Liver (tissue), 9 donors: ENCODE results near the gene TRIM5. TPM values are rescaled to one million over a fixed set of nuclear protein-coding genes. Genes with fewer than 3 reads are reported as not detected.

ENCODE experiments used
- DNase-seq: peaks from one replicate; pipeline ENCODE4 v3.0.0-alpha.2; 2017; ENCODE audit warnings: low spot score
- H3K27ac ChIP-seq, 2 donors: one replicate each; pipeline ENCODE4 v1.7.0; 2013; ENCODE audit warnings: inconsistent platforms in 2 of 2, low read length in 2 of 2, control low read depth in 1 of 2, low read depth in 1 of 2, mild to moderate bottlenecking in 1 of 2
- H3K27me3 ChIP-seq, 4 donors: one replicate each; pipeline versions ENCODE4 v1.6.1 to v1.7.0; 2013; ENCODE audit warnings: low read length in 3 of 4, inconsistent platforms in 1 of 4, mild to moderate bottlenecking in 1 of 4, moderate library complexity in 1 of 4; ENCODE audit not compliant: control insufficient read depth in 4 of 4, insufficient read depth in 4 of 4
- H3K36me3 ChIP-seq, 4 donors: one replicate each; pipeline versions ENCODE4 v1.6.1 to v1.7.0; 2013; ENCODE audit warnings: low read length in 3 of 4, mild to moderate bottlenecking in 3 of 4, low read depth in 1 of 4, moderate library complexity in 1 of 4; ENCODE audit not compliant: control insufficient read depth in 4 of 4, insufficient read depth in 3 of 4
- H3K4me1 ChIP-seq, 4 donors: one replicate each; pipeline versions ENCODE4 v1.6.1 to v1.7.0; 2013; ENCODE audit warnings: low read length in 3 of 4, mild to moderate bottlenecking in 3 of 4, moderate library complexity in 1 of 4; ENCODE audit not compliant: control insufficient read depth in 4 of 4, insufficient read depth in 4 of 4
- H3K4me3 ChIP-seq, 3 donors: one replicate each; pipeline versions ENCODE4 v1.6.1 to v1.7.0; 2013; ENCODE audit warnings: low read length in 3 of 3, control low read depth in 1 of 3, low read depth in 1 of 3, mild to moderate bottlenecking in 1 of 3
- H3K9ac ChIP-seq, 2 donors: one replicate each; pipeline ENCODE4 v1.7.0; 2013; ENCODE audit warnings: low read length in 2 of 2, mild to moderate bottlenecking in 2 of 2, moderate library complexity in 2 of 2, control low read depth in 1 of 2, low read depth in 1 of 2
- H3K9me3 ChIP-seq, 4 donors: one replicate each; pipeline versions ENCODE4 v1.6.1 to v1.7.0; 2013; ENCODE audit warnings: low read length in 3 of 4; ENCODE audit not compliant: control insufficient read depth in 4 of 4
- EGR1 ChIP-seq, 2 donors: IDR thresholded peaks; 2 replicates each; pipeline ENCODE4 v1.6.1; 2016 to 2018; ENCODE audit warnings: antibody characterized with exemption in 2 of 2, low read depth in 2 of 2
- FOXA1 ChIP-seq: IDR thresholded peaks from 2 replicates; pipeline ENCODE4 v1.6.1; 2016; ENCODE audit warnings: antibody characterized with exemption
- FOXA2 ChIP-seq: IDR thresholded peaks from 2 replicates; pipeline ENCODE4 v1.6.1; 2016; ENCODE audit warnings: antibody characterized with exemption
- GABPA ChIP-seq, 2 donors: IDR thresholded peaks in 1 of 2; conservative IDR thresholded peaks in 1 of 2; 2 replicates each; pipeline ENCODE4 v1.6.1; 2016; ENCODE audit warnings: antibody characterized with exemption in 2 of 2, mild to moderate bottlenecking in 1 of 2, moderate library complexity in 1 of 2
- HNF4A ChIP-seq, 2 donors: conservative IDR thresholded peaks; 2 replicates each; pipeline ENCODE4 v1.6.1; 2016; ENCODE audit warnings: antibody characterized with exemption in 2 of 2, mild to moderate bottlenecking in 2 of 2
- HNF4G ChIP-seq: IDR thresholded peaks from 2 replicates; pipeline ENCODE4 v1.6.1; 2016; ENCODE audit warnings: antibody characterized with exemption
- JUND ChIP-seq, 2 donors: IDR thresholded peaks; 2 replicates each; pipeline ENCODE4 v1.6.1; 2016; ENCODE audit warnings: antibody characterized with exemption in 2 of 2
- NR2F2 ChIP-seq: IDR thresholded peaks from 2 replicates; pipeline ENCODE4 v1.6.1; 2016; ENCODE audit warnings: antibody characterized with exemption
- RAD21 ChIP-seq, 2 donors: IDR thresholded peaks; 2 replicates each; pipeline ENCODE4 v1.6.1; 2016; ENCODE audit warnings: antibody characterized with exemption in 2 of 2, mild to moderate bottlenecking in 2 of 2
- RXRA ChIP-seq, 2 donors: IDR thresholded peaks; 2 replicates each; pipeline ENCODE4 v1.6.1; 2017 to 2018; ENCODE audit warnings: antibody characterized with exemption in 2 of 2, mild to moderate bottlenecking in 1 of 2
- YY1 ChIP-seq: IDR thresholded peaks from 2 replicates; pipeline ENCODE4 v1.6.1; 2016; ENCODE audit warnings: antibody characterized with exemption, mild to moderate bottlenecking
- WGBS: extraction: QIAGEN DNeasy Blood & Tissue Kit; methylation state at CpG from one replicate; pipeline ENCODE4 v1.1.7; 2013; 5-methylcytosine and 5-hydroxymethylcytosine counted together
- polyA plus RNA-seq, 2 donors: library from polyadenylated mRNA; stranded (reverse) in 1 of 2; unstranded in 1 of 2; fragments of 200-250 nt in 1 of 2; fragments of >200 nt in 1 of 2; fragmentation: Nextera tagmentation in 1 of 2; extraction: Ambion mirVana in 1 of 2; gene quantifications; one replicate each; pipeline versions ENCODE4 v1.2.1 to v1.2.3, GENCODE V29; 2013 to 2015
- total RNA-seq, 2 donors: library from RNA; depleted of rRNA; stranded (reverse); fragments of >200 nt; gene quantifications; one replicate each; pipeline ENCODE4 v1.2.3, GENCODE V29; 2014
- TF ChIP-seq, protein P1 (sequence below): IDR thresholded peaks from 2 replicates; pipeline ENCODE4 v1.6.1; 2016; ENCODE audit warnings: antibody characterized with exemption
- TF ChIP-seq, protein P2 (sequence below): IDR thresholded peaks from 2 replicates; pipeline ENCODE4 v1.6.1; 2016; ENCODE audit warnings: antibody characterized with exemption
- TF ChIP-seq, protein P3 (sequence below): IDR thresholded peaks from 2 replicates; pipeline ENCODE4 v1.6.1; 2016; ENCODE audit warnings: antibody characterized with exemption
- donor health status: healthy.
- donor health status: healthy.
- donor health status: healthy.
- donor health status: healthy.
- donor health status: healthy.

TRIM5 gene
- total and polyA plus RNA-seq, 4 donors, result 7.8 to 20.2 (median 13.1) TPM

DNA sequence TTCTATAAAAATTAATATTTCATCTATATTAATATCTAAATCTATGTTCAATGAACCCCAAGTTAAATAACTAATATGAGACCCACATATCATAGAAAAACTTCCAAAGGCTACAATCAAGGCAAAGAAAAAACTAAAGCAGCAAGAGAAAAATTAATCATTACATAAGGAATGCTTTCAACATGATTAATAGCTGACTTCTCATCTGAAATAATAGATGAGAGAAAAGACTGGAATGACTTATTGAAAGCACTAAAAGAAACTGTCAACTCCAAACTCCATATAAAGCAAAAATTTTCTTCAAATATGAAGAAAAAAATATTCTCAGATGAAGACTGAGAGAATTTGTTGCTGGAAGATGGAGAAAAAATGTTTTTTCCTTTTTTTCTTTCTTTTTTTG, 13.0 kb downstream of the TRIM5 start:
- Histone ChIP-seq H3K4me1 (no peaks in the 10 kb centered on the region), H3K9me3 (no peaks in the 10 kb centered on the region), H3K4me3 (no peak overlapping the region), H3K27me3 (no peaks in the 10 kb centered on the region), H3K9ac (no peak overlapping the region), H3K36me3 (peaks cover 2 to 31% (median 18%) of the 10 kb centered on the region in 4 donors), H3K27ac (no peak overlapping the region)
- TF ChIP-seq RAD21 (IDR thresholded peaks at IDR 0.05) (no peak), HNF4A (conservative IDR thresholded peaks at IDR 0.05) (no peak), HNF4G (no peak), FOXA1 (no peak), RXRA (IDR thresholded peaks at IDR 0.05) (no peak), JUND (IDR thresholded peaks at IDR 0.05) (no peak), YY1 (no peak)
- TF ChIP-seq, protein P1, sequence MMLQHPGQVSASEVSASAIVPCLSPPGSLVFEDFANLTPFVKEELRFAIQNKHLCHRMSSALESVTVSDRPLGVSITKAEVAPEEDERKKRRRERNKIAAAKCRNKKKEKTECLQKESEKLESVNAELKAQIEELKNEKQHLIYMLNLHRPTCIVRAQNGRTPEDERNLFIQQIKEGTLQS, result no peak
- no peak for DNase-seq

DNA sequence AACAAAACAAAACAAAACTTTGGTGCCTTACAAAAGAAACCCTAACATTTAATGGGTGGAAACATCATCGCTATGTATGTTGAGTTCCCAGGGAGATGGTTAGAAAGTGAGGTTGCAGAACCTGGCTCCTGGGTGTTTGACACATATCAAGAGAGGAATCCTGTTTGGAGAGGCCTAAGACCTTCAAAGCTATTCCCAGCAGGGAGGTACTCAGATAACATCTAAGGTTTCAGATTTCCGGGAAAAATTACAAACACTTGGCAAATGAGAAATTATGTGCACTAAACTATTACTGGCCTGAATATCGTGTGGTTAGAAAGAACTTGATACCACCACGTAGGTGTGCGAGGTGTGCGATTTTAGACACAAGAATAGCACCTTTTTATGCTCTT, 18.5 kb downstream of the TRIM5 start:
- no peak overlapping the region for H3K27ac ChIP-seq

DNA sequence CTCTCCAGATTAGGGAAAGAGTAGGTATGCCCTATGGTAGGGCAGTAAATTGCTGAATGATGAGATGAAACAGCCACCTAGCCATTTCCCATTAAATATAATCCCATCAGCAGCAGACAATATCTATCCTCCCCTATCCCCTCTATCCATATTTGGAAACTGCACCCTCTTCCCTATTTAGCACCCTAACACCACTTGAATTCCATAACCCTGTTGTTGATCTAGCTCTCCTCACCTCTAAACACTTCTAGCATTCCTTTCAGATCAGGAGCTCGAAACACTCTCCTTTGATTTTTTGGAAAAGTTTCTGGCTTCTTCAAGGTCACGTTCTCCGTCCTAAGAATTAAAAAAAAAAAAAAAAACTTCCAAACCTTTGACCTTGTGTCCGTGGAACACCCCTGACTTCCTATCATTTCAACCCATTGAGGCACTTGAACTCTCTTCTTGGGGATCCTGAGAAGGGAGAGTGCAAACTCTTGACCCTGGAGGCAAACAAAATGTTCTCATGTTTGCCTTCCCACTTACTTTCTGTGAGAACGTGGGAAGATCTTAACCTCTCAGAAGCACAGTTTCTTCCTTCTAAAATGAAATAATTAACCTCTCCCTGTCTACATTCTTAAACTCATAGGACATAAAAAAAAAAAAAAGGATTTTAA, 19.0 kb downstream of the TRIM5 start:
- no peaks in the 10 kb centered on the region for H3K27me3 ChIP-seq
- no peak for DNase-seq
- TF ChIP-seq NR2F2 (peak; percentile 84), FOXA2 (no peak), JUND (IDR thresholded peaks at IDR 0.05) (no peak), RAD21 (IDR thresholded peaks at IDR 0.05) (no peak), EGR1 (IDR thresholded peaks at IDR 0.05; ENCODE audit: low read depth in 2 of 2) (no peak)
- H3K4me3 ChIP-seq, result no peak overlapping the region
- no peak overlapping the region for H3K9ac ChIP-seq
- H3K27ac ChIP-seq, result no peak overlapping the region
- no peaks in the 10 kb centered on the region for H3K4me1 ChIP-seq
- no peaks in the 10 kb centered on the region for H3K9me3 ChIP-seq
- WGBS, result 86% methylated on average over 5 of the region's 5 CpGs
- H3K36me3 ChIP-seq, result peaks cover 3 to 55% (median 30%) of the 10 kb centered on the region in 4 donors

More for the DNA sequence above, 18.5 kb downstream of the TRIM5 start:
- no peak for TF ChIP-seq JUND (IDR thresholded peaks at IDR 0.05)
- no peak for TF ChIP-seq NR2F2
- no peak for TF ChIP-seq HNF4G
- no peak for TF ChIP-seq FOXA2
- no peak for TF ChIP-seq HNF4A (conservative IDR thresholded peaks at IDR 0.05)
- TF ChIP-seq GABPA (IDR thresholded peaks at IDR 0.05 in 1 of 2, conservative IDR thresholded peaks at IDR 0.05 in 1 of 2), result no peak
- TF ChIP-seq, protein P1, result no peak
- no peak for TF ChIP-seq EGR1 (IDR thresholded peaks at IDR 0.05; ENCODE audit: low read depth in 2 of 2)
- TF ChIP-seq, protein P2, sequence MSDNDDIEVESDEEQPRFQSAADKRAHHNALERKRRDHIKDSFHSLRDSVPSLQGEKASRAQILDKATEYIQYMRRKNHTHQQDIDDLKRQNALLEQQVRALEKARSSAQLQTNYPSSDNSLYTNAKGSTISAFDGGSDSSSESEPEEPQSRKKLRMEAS, result no peak
- TF ChIP-seq RXRA (IDR thresholded peaks at IDR 0.05), result no peak
- TF ChIP-seq RAD21 (IDR thresholded peaks at IDR 0.05), result no peak
- no peak for TF ChIP-seq YY1
- TF ChIP-seq, protein P3, sequence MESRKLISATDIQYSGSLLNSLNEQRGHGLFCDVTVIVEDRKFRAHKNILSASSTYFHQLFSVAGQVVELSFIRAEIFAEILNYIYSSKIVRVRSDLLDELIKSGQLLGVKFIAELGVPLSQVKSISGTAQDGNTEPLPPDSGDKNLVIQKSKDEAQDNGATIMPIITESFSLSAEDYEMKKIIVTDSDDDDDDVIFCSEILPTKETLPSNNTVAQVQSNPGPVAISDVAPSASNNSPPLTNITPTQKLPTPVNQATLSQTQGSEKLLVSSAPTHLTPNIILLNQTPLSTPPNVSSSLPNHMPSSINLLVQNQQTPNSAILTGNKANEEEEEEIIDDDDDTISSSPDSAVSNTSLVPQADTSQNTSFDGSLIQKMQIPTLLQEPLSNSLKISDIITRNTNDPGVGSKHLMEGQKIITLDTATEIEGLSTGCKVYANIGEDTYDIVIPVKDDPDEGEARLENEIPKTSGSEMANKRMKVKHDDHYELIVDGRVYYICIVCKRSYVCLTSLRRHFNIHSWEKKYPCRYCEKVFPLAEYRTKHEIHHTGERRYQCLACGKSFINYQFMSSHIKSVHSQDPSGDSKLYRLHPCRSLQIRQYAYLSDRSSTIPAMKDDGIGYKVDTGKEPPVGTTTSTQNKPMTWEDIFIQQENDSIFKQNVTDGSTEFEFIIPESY, result no peak
- Histone ChIP-seq H3K27me3 (no peaks in the 10 kb centered on the region), H3K9ac (no peak overlapping the region), H3K9me3 (no peaks in the 10 kb centered on the region), H3K4me3 (no peak overlapping the region), H3K36me3 (peaks cover 3 to 56% (median 30%) of the 10 kb centered on the region in 4 donors), H3K4me1 (no peaks in the 10 kb centered on the region)
- WGBS, result 94% methylated on average over 6 of the region's 6 CpGs
- no peak for DNase-seq
